CD4-positive, alpha-beta memory T cell (primary cell): ENCODE results near the gene RPAP3. TPM values are rescaled to one million over a fixed set of nuclear protein-coding genes. Genes with fewer than 3 reads are reported as not detected.

Experiments used
- CTCF ChIA-PET: fragments of 350-600 bp; sonication (Branson Sonifier 250); formaldehyde crosslinking; loops from one replicate; lab custom pipeline; 2021; ENCODE audit warnings: inconsistent platforms; ENCODE audit not compliant: partially characterized antibody; lab: Charles Lee
- POLR2A ChIA-PET: fragments of 350-600 bp; sonication (Branson Sonifier 250); formaldehyde crosslinking; loops from one replicate; lab custom pipeline; 2021; ENCODE audit not compliant: partially characterized antibody; lab: Charles Lee
- DNase-seq, 5 donors: peaks; one replicate each; pipeline versions ENCODE4 v3.0.0 to v3.0.0-alpha.2; 2020 to 2022; ENCODE audit warnings: mixed read lengths in 1 of 5
- H3K27ac ChIP-seq: one replicate; pipeline ENCODE4 v1.7.0; 2013; ENCODE audit warnings: low read depth, low read length
- H3K27me3 ChIP-seq: 2 replicates; pipeline ENCODE4 v1.7.0; 2013; ENCODE audit warnings: mild to moderate bottlenecking, low read length, moderate library complexity; ENCODE audit not compliant: insufficient read depth
- H3K36me3 ChIP-seq: 2 replicates; pipeline ENCODE4 v1.7.0; 2013; ENCODE audit warnings: mild to moderate bottlenecking, low read length, moderate library complexity; ENCODE audit not compliant: insufficient read depth
- H3K4me1 ChIP-seq: 2 replicates; pipeline ENCODE4 v1.7.0; 2013; ENCODE audit warnings: mild to moderate bottlenecking, low read length, moderate library complexity; ENCODE audit not compliant: insufficient read depth
- H3K4me3 ChIP-seq, 2 donors: one replicate each; pipeline ENCODE4 v1.7.0; 2013; ENCODE audit warnings: low read length in 2 of 2, mild to moderate bottlenecking in 1 of 2
- H3K9me3 ChIP-seq, 2 donors: one replicate each; pipeline ENCODE4 v1.7.0; 2013; ENCODE audit warnings: low read length in 2 of 2, control low read depth in 1 of 2; ENCODE audit not compliant: control insufficient read depth in 1 of 2
- H3K27ac Mint-ChIP-seq, 7 donors: one replicate each; pipeline ENCODE4 v1.8.0; 2020 to 2021; ENCODE audit warnings: mixed read lengths in 7 of 7, mild to moderate bottlenecking in 6 of 7, inconsistent platforms in 3 of 7, moderate library complexity in 3 of 7
- H3K27me3 Mint-ChIP-seq, 2 donors: one replicate each; pipeline ENCODE4 v1.8.0; 2020 to 2021; ENCODE audit warnings: mixed read lengths in 2 of 2
- H3K36me3 Mint-ChIP-seq, 2 donors: one replicate each; pipeline ENCODE4 v1.8.0; 2020 to 2021; ENCODE audit warnings: mixed read lengths in 2 of 2, inconsistent platforms in 1 of 2, mild to moderate bottlenecking in 1 of 2
- H3K4me1 Mint-ChIP-seq, 4 donors: one replicate each; pipeline ENCODE4 v1.8.0; 2020 to 2021; ENCODE audit warnings: mixed read lengths in 4 of 4, mild to moderate bottlenecking in 1 of 4
- H3K4me3 Mint-ChIP-seq, 8 donors: one replicate each; pipeline ENCODE4 v1.8.0; 2020 to 2021; ENCODE audit warnings: mixed read lengths in 8 of 8, mild to moderate bottlenecking in 7 of 8, moderate library complexity in 6 of 8, inconsistent platforms in 3 of 8
- H3K9me3 Mint-ChIP-seq, 8 donors: one replicate each; pipeline ENCODE4 v1.8.0; 2020 to 2021; ENCODE audit warnings: mixed read lengths in 8 of 8, mild to moderate bottlenecking in 5 of 8, inconsistent platforms in 3 of 8, moderate library complexity in 1 of 8
- intact Hi-C: fragments of 100-400 bp; cut with micrococcal nuclease; formaldehyde crosslinking; loops from one replicate; pipeline ENCODE4 v1.15.1; 2023
- polyA plus RNA-seq, 2 donors: library from polyadenylated mRNA; unstranded; fragments of 300-500 nt; fragmentation: Illumina TruSeq; gene quantifications; one replicate each; pipeline ENCODE4 v1.2.3, GENCODE V29; 2021
- total RNA-seq, 2 experiments: library from RNA; stranded (reverse); gene quantifications; one replicate each; pipeline ENCODE4 v1.2.3, GENCODE V29; 2021

Gene RPAP3
- total and polyA plus RNA-seq, 4 experiments from 2014 or later, result 32.1 to 41.8 (median 37.1) TPM

- intact Hi-C loops, result no loop called here
- Mint-ChIP-seq H3K27ac (no peak overlapping the region), H3K4me3 (no peak overlapping the region), H3K27me3 (no peaks in the 10 kb centered on the region), H3K36me3 (no peaks in the 10 kb centered on the region), H3K4me1 (peaks cover 0 to 1% (median 0%) of the 10 kb centered on the region in 4 donors), H3K9me3 (no peaks in the 10 kb centered on the region)
- Histone ChIP-seq H3K27me3 (no peaks in the 10 kb centered on the region), H3K4me3 (no peak overlapping the region), H3K27ac (no peak overlapping the region), H3K4me1 (no peaks in the 10 kb centered on the region), H3K9me3 (no peaks in the 10 kb centered on the region), H3K36me3 (no peaks in the 10 kb centered on the region)
- POLR2A ChIA-PET, result no interaction called here
- CTCF ChIA-PET, result interaction anchor here (2.5 to 6.8 kb wide), 3 partner anchors 11 to 35 kb away, joined by 8 to 96 read pairs (median 8); partner anchors contain the start of gene RAPGEF3
- DNase-seq, result no peak
Measured at GRCh38 chr12:47731723-47732122, 25.9 kb upstream of the RPAP3 start.

GRCh38 chr12:47730341-47730744 lies 24.5 kb upstream of the RPAP3 start:
- Mint-ChIP-seq H3K36me3 (no peaks in the 10 kb centered on the region), H3K9me3 (no peaks in the 10 kb centered on the region), H3K4me1 (peaks cover 0 to 1% (median 0%) of the 10 kb centered on the region in 4 donors), H3K4me3 (no peak overlapping the region), H3K27me3 (no peaks in the 10 kb centered on the region), H3K27ac (no peak overlapping the region)
- intact Hi-C loops, result no loop called here
- no peaks in the 10 kb centered on the region for H3K9me3 ChIP-seq
- no peak overlapping the region for H3K27ac ChIP-seq
- no peaks in the 10 kb centered on the region for H3K27me3 ChIP-seq
- ChIA-PET POLR2A (no interaction called here), CTCF (interaction anchor here (2.5 to 6.8 kb wide), 2 partner anchors 13 to 37 kb away, joined by 8 to 96 read pairs; no protein-coding TSS in a partner anchor)
- no peaks in the 10 kb centered on the region for H3K4me1 ChIP-seq
- DNase-seq, result no peak
- H3K36me3 ChIP-seq, result no peaks in the 10 kb centered on the region
- no peak overlapping the region for H3K4me3 ChIP-seq

- Mint-ChIP-seq H3K9me3 (no peaks in the 10 kb centered on the region), H3K27ac (no peak overlapping the region), H3K4me1 (peaks cover 0 to 1% (median 0%) of the 10 kb centered on the region in 4 donors), H3K36me3 (no peaks in the 10 kb centered on the region), H3K4me3 (no peak overlapping the region), H3K27me3 (no peaks in the 10 kb centered on the region)
- Histone ChIP-seq H3K4me3 (no peak overlapping the region), H3K36me3 (no peaks in the 10 kb centered on the region), H3K9me3 (no peaks in the 10 kb centered on the region), H3K4me1 (no peaks in the 10 kb centered on the region), H3K27me3 (no peaks in the 10 kb centered on the region), H3K27ac (no peak overlapping the region)
- CTCF ChIA-PET, result interaction anchor here (2.5 to 6.8 kb wide), 2 partner anchors 14 to 38 kb away, joined by 8 to 96 read pairs; no protein-coding TSS in a partner anchor
- POLR2A ChIA-PET, result no interaction called here
- DNase-seq, result no peak
- intact Hi-C loops, result no loop called here
Measured at GRCh38 chr12:47729233-47729632, 23.4 kb upstream of the RPAP3 start.

GRCh38 chr12:47725893-47726292 lies 20.1 kb upstream of the RPAP3 start:
- H3K4me3 ChIP-seq, result no peak overlapping the region
- no peaks in the 10 kb centered on the region for H3K9me3 ChIP-seq
- H3K4me1 ChIP-seq, result no peaks in the 10 kb centered on the region
- intact Hi-C loops, result no loop called here
- H3K4me1 Mint-ChIP-seq, result peaks cover 9 to 16% (median 12%) of the 10 kb centered on the region in 4 donors
- H3K9me3 Mint-ChIP-seq, result no peaks in the 10 kb centered on the region
- no peaks in the 10 kb centered on the region for H3K27me3 Mint-ChIP-seq
- H3K27ac Mint-ChIP-seq, result peak overlapping the region in 1 of 7 donors; percentile 8
- no peak overlapping the region for H3K27ac ChIP-seq
- no peak overlapping the region for H3K4me3 Mint-ChIP-seq
- H3K36me3 Mint-ChIP-seq, result peaks cover 0 to 8% of the 10 kb centered on the region in 2 donors
- H3K36me3 ChIP-seq, result no peaks in the 10 kb centered on the region
- no peak for DNase-seq
- CTCF ChIA-PET, result interaction anchor here (1.0 to 3.7 kb wide), 6 partner anchors 12 to 112 kb away, joined by 3 to 17 read pairs (median 6); no protein-coding TSS in a partner anchor
- POLR2A ChIA-PET, result no interaction called here
- no peaks in the 10 kb centered on the region for H3K27me3 ChIP-seq

- H3K36me3 Mint-ChIP-seq, result peaks cover 0 to 8% of the 10 kb centered on the region in 2 donors
- peak within 1 kb of the TSS in 2 of 7 donors; percentile 9 to 29 for H3K27ac Mint-ChIP-seq
Measured at GRCh38 chr12:47725091-47725772, 19.4 kb upstream of the RPAP3 start, which contains the start of gene ENDOU. Gene ENDOU (minus strand): TSS chr12:47725490. CDS start chr12:47725413, 77 bp downstream.

GRCh38 chr12:47722941-47723631 lies 17.3 kb upstream of the RPAP3 start:
- ChIA-PET CTCF (interaction anchor here (1.6 to 2.7 kb wide), 2 partner anchors 19 to 21 kb away, joined by 4 to 10 read pairs; no protein-coding TSS in a partner anchor), POLR2A (interaction anchor here (1.4 kb wide), 1 partner anchor 13 kb away, joined by 3 read pairs; no protein-coding TSS in a partner anchor)
- Mint-ChIP-seq H3K27ac (peak overlapping the region in 1 of 7 donors; percentile 17), H3K9me3 (no peaks in the 10 kb centered on the region), H3K27me3 (no peaks in the 10 kb centered on the region), H3K4me3 (peak overlapping the region in 1 of 8 donors; percentile 12), H3K4me1 (peaks cover 13 to 25% (median 17%) of the 10 kb centered on the region in 4 donors), H3K36me3 (peaks cover 0 to 17% of the 10 kb centered on the region in 2 donors)
- Histone ChIP-seq H3K4me1 (peaks cover 3% of the 10 kb centered on the region), H3K36me3 (no peaks in the 10 kb centered on the region), H3K9me3 (no peaks in the 10 kb centered on the region), H3K27me3 (no peaks in the 10 kb centered on the region), H3K27ac (no peak overlapping the region), H3K4me3 (no peak overlapping the region)
- intact Hi-C loops, result no loop called here
- DNase-seq, result no peak

More at GRCh38 chr12:47725091-47725772, 19.4 kb upstream of the RPAP3 start, which contains the start of gene ENDOU:
- no peaks in the 10 kb centered on the region for H3K4me1 ChIP-seq
- Mint-ChIP-seq H3K4me3 (no peak within 1 kb of the TSS), H3K9me3 (no peaks in the 10 kb centered on the region), H3K27me3 (no peaks in the 10 kb centered on the region), H3K4me1 (peaks cover 10 to 16% (median 14%) of the 10 kb centered on the region in 4 donors)
- no peak for DNase-seq
- H3K27ac ChIP-seq, result no peak within 1 kb of the TSS
- H3K27me3 ChIP-seq, result no peaks in the 10 kb centered on the region
- no peaks in the 10 kb centered on the region for H3K9me3 ChIP-seq
- intact Hi-C loops, result no loop called here
- H3K4me3 ChIP-seq, result no peak within 1 kb of the TSS
- H3K36me3 ChIP-seq, result no peaks in the 10 kb centered on the region
- POLR2A ChIA-PET, result interaction anchor here (0.7 kb wide), 1 partner anchor 47 kb away, joined by 3 read pairs; no protein-coding TSS in a partner anchor
- CTCF ChIA-PET, result interaction anchor here (1.0 to 3.7 kb wide), 5 partner anchors 13 to 113 kb away, joined by 3 to 17 read pairs (median 6); no protein-coding TSS in a partner anchor
